Astrocyte of the spinal cord (primary cell): Measurements from ENCODE around the gene EZH2.

Source experiments
- DNase-seq: peaks from one replicate; pipeline ENCODE4 v3.0.0; 2011; ENCODE audit warnings: low read depth, low spot score
- H3K4me3 ChIP-seq: 2 replicates; pipeline ENCODE4 v1.5.1; 2011; ENCODE audit warnings: low read depth, mild to moderate bottlenecking, low read length, moderate library complexity
- CTCF ChIP-seq: IDR thresholded peaks from 2 replicates; pipeline ENCODE4 v1.5.1; 2012; ENCODE audit warnings: low read depth, mild to moderate bottlenecking, low read length, inconsistent platforms
- in situ Hi-C: cut with HindIII; loops from 2 replicates; pipeline ENCODE4 v1.10.0; 2017; ENCODE audit warnings: low sequenced_read_pairs

Gene EZH2

GRCh38 chr7:148811892-148812291, 72.2 kb downstream of the EZH2 start:
- in situ Hi-C loops, result no loop called here
- H3K4me3 ChIP-seq, result no peak overlapping the region
- DNase-seq, result no peak
- no peak for TF ChIP-seq CTCF

GRCh38 chr7:148809856-148810255, 74.2 kb downstream of the EZH2 start:
- TF ChIP-seq CTCF, result no peak
- DNase-seq, result no peak
- in situ Hi-C loops, result no loop called here
- H3K4me3 ChIP-seq, result no peak overlapping the region

- in situ Hi-C loops, result no loop called here
- no peak overlapping the region for H3K4me3 ChIP-seq
- no peak for TF ChIP-seq CTCF
- DNase-seq, result no peak
Measured at GRCh38 chr7:148807436-148807835, 76.7 kb downstream of the EZH2 start.

- no peak overlapping the region for H3K4me3 ChIP-seq
- no peak for TF ChIP-seq CTCF
- DNase-seq, result no peak
- in situ Hi-C loops, result no loop called here
Measured at GRCh38 chr7:148806187-148806586, 77.9 kb downstream of the EZH2 start.

GRCh38 chr7:148804343-148805235, 79.5 kb downstream of the EZH2 start:
- in situ Hi-C loops, result no loop called here
- no peak for DNase-seq
- TF ChIP-seq CTCF, result no peak
- no peak overlapping the region for H3K4me3 ChIP-seq

GRCh38 chr7:148803094-148803493, 81.0 kb downstream of the EZH2 start:
- H3K4me3 ChIP-seq, result no peak overlapping the region
- no peak for DNase-seq
- in situ Hi-C loops, result no loop called here
- no peak for TF ChIP-seq CTCF
